IMR-90 (cell line): ENCODE results near the gene ENDOV.

Experiments used
- CTCF ChIP-seq: conservative IDR thresholded peaks from 2 replicates; pipeline ENCODE4 v1.5.1; 2012; ENCODE audit warnings: mild to moderate bottlenecking, low read depth, low read length, improper control_type of control experiment
- FOS ChIP-seq: fragments of 150-350 bp; IDR thresholded peaks from 2 replicates; pipeline ENCODE4 v1.6.1; 2016; ENCODE audit warnings: low read depth, low read length
- POLR2A ChIP-seq: IDR thresholded peaks from 2 replicates; pipeline ENCODE4 v1.6.1; 2012; ENCODE audit warnings: mild to moderate bottlenecking, low read depth, low read length
- RAD21 ChIP-seq: IDR thresholded peaks from 2 replicates; pipeline ENCODE4 v1.6.1; 2012; ENCODE audit warnings: low read length, improper control_type of control experiment
- RFX5 ChIP-seq: IDR thresholded peaks from 2 replicates; pipeline ENCODE4 v1.8.0; 2012; ENCODE audit warnings: low read depth, mild to moderate bottlenecking, low read length, moderate library complexity

GRCh38 chr17:80371196-80371595 is 43.8 kb upstream of the ENDOV start:
- TF ChIP-seq CTCF (no peak), RFX5 (no peak), FOS (no peak), RAD21 (no peak), POLR2A (no peak)
